Stimulated activated CD4-positive, alpha-beta T cell treated with anti-CD3 and anti-CD28 coated beads, Interleukin-4, amount 100 ng/mL, for 4 hours (primary cell): ENCODE results near the gene MBNL2.

Experiments used
- DNase-seq, 2 experiments: peaks; one replicate each; pipeline ENCODE4 v3.0.0-alpha.2; 2020

The MBNL2 gene

GRCh38 chr13:97431171-97431764 is 209.1 kb downstream of the MBNL2 start:
- DNase-seq = no peak

DNA sequence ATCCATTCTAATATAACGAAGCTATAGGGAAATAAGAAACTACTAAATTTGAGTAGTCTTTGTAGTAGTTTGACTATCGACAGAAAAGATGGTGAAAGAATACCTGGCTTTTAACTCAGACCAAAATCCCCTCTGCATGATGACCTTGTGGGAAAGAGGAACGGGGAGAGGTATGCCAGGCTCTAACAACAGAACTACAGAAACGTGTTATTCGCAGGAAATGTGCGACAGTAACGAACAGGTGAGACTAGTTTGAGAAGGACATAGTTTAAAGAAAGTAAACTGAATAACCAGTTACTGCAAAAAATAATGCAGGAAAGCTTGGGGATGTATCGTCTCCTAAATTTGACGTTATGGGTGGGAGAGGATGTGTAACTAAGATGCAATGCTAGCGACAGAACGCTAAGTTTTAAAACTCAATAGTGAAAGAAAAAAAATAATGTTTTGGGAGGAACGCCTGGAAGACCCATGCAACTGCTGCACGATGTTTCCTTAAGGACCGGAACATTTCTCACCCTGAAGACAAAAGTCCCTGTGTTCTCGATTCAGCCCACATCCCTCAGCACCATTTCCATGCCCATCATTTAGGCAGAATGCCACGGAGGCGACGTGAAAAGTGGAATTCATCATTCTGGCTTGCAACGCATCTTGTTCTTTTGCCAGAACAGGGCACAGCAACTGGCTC is 210.2 kb downstream of the MBNL2 start:
- DNase-seq = no peak

DNA sequence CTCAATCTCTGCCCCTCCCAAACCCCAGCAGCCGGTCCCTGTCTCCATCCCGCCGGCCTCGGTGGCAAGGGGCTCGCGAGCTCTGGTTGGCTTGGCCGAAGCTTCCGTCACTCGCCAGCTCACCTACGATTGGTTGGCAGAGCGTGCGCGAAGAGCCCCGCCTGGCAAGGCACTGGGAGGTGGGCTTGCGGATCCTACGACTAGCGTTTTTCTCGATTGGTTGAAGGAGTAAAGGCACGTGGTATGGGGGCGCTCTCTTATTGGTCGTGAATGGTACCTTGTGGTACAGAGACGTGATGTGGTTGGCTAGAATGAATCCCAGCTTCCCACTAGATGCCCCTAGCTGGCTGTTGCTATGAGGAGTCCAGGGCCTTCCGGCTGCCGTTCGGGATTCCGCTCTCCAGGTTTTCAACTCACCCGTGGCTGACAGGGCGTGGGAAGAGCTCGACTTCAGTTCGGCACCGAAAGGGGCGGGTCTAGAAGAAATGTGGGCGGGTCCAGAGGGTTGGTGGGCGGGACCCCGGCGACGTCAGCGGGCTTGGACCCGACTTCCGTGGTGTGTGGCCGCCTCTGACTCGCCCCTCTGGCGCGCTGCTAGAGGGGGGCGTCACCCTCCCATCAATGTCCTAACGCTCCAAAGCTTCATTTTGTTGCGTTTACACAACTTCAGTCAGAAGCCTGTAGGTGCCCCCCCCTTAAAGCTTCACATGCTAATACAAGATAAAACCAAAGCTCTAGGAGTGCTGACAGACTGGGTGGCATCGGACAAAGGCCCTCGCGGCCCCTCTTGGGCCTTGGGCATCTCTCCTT is 211.0 kb downstream of the MBNL2 start:
- DNase-seq = peak; percentile 95 to 98

DNA sequence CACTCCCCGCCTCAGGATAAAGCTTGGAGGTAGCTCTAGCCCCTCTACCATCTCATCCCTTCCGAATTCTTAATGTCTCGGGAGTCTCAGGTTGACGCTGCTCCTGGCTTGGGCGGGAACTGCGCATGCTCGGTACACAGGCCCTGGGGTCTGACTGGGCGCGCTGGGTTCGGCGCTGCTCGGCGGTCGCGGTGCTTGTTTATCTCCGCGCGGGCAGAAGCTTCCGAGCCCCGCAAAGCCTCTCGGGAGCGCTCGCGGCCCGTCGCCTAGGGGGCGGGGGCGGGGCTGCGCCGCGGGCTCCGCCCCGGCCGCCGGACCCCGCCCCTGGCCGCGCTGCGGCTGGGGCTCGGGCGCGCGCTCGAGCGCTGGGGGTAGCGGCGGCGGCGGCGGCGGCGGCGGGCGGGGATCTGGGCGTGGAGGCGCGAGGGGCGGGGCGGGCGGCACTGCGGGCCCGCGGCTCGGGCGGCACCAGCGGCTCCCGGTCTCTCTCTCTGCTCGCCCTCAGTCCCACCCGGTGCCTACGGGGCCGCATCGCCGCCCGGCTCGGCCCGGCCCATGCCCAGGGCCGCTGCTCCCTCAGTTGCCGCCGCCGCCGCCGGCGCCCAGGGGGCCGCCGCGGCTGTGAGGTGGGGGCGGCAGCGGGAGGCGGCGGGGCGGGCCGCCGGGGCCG is 211.7 kb downstream of the MBNL2 start, which contains the start of gene RAP2A:
TSS of gene RAP2A (plus strand) at position 443 of the 670 bp plus-strand sequence. CDS start 302 bp downstream, outside the sequence.
- DNase-seq = peak; percentile 85 to 89

DNA sequence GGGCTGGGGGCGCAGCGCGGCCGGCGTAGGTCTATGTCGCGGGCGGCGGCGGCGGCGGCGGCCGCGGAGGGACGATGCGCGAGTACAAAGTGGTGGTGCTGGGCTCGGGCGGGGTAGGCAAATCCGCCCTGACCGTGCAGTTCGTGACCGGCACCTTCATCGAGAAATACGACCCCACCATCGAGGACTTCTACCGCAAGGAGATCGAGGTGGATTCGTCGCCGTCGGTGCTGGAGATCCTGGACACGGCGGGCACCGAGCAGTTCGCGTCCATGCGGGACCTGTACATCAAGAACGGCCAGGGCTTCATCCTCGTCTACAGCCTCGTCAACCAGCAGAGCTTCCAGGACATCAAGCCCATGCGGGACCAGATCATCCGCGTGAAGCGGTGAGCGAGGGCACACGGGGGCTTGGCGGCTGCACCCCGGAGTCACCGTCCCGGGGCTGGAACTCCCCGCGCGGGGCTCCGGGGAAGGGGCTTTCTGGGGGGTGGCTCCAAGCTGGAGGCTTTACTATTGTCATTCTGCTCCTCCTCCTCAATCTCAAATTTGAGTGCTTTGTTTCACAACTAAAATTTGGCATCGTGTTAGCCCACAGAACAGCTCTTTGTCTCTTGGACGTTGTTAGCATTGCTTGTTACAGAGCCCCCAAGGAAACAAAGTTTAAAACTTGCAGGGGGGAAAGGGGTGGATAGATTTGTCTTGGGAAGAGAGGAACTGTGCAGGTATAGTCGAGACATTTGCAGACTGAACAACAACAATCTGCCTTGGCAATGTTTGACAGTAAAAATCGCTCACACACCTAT is 212.5 kb downstream of the MBNL2 start:
- peak; percentile 25 to 30 for DNase-seq

GRCh38 chr13:97435323-97435722 is 213.2 kb downstream of the MBNL2 start:
- DNase-seq = no peak

DNA sequence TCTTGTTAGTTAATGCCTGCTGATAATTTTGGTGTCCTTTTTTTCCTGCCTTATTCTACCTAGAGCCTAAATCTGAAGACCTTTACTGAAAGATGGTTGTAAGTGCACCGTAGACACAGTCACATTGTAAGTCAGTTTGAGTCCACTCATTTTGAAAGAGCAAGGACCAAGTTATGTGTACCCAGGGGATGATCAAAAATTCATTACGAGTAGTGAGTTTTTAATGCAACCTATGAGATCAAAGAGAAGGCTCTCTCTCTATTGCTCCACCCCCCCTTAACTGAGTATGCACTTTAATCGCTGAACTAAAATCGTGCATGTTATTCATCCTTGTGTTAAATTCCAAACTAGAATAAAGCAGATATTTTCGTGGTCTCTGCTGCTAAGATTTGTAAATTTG is 213.7 kb downstream of the MBNL2 start:
- no peak for DNase-seq

- DNase-seq = no peak
Measured at GRCh38 chr13:97436845-97437244, 214.7 kb downstream of the MBNL2 start.

- DNase-seq = no peak
Measured at GRCh38 chr13:97437729-97438128, 215.6 kb downstream of the MBNL2 start.

DNA sequence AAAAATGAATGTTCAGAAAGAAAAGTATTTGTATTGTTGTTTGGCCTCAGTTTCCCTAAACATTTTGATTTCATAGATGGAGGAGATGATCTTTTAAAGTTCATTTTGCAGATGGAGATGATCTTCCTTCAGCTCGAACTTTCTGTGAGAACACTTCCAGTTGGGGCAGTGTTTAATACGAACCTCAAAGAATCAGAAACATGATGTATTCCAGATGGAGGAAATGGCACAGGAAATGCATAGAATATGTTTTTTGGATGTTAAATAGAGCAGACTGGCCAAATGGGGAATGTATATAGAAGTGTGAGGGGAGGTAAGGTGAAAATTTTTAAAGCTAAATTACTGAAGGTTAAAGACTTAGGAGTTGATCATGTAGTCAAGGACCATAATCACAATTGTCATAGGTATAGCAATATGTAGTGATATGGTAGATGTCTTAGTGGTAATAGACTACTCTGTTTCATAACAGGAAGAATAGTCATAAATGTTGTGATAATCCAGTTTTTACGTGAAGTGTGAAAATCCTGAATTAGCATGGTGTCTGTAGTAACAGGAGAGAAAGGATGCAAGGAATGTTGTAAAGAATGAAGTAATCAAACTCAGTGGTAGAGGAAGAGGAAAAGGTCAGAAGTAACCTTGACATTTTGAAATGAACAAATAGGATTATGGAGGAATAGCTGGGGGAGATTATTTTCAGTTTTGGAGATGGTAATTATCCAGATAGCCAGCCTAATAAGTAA is 216.9 kb downstream of the MBNL2 start:
- no peak for DNase-seq

GRCh38 chr13:97440598-97441170 is 218.6 kb downstream of the MBNL2 start:
- no peak for DNase-seq

DNA sequence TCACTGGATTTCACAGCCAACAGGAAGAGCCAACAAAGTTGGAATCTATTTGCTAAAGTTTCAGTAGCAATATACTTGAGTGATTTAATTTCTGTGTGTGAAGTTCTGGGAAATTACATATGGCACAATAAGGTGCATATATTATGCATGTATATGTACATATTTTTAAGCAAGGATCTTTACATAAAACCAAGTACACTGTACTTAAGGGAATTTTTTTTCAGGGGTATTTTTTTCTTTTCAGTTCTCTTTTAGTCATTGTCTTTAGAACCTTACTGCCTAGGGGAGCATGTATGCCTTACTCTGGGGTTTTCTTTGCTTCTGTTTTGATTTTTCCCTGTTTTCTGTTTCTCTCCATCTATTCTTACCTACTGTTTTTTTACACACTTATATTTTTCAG is 219.2 kb downstream of the MBNL2 start:
- no peak for DNase-seq
